Uterus (tissue), 2 donors: ENCODE data around the gene PIAS4.

Experiments
- POLR2A ChIP-seq, 2 donors: fragments of 450-650 bp; IDR thresholded peaks; one replicate each; pipeline ENCODE4 v1.6.1; 2016; ENCODE audit warnings: antibody characterized with exemption in 2 of 2, mild to moderate bottlenecking in 1 of 2, moderate library complexity in 1 of 2
- TF ChIP-seq, protein P1 (sequence below), 4 experiments: fragments of 200-600 bp in 2 of 4; fragments of 450-650 bp in 2 of 4; sonication (generic) in 2 of 4; IDR thresholded peaks; one replicate each; pipeline ENCODE4 v1.5.1; 2016 to 2019; ENCODE audit warnings: antibody characterized with exemption in 4 of 4, mild to moderate bottlenecking in 2 of 4, moderate library complexity in 1 of 4

DNA sequence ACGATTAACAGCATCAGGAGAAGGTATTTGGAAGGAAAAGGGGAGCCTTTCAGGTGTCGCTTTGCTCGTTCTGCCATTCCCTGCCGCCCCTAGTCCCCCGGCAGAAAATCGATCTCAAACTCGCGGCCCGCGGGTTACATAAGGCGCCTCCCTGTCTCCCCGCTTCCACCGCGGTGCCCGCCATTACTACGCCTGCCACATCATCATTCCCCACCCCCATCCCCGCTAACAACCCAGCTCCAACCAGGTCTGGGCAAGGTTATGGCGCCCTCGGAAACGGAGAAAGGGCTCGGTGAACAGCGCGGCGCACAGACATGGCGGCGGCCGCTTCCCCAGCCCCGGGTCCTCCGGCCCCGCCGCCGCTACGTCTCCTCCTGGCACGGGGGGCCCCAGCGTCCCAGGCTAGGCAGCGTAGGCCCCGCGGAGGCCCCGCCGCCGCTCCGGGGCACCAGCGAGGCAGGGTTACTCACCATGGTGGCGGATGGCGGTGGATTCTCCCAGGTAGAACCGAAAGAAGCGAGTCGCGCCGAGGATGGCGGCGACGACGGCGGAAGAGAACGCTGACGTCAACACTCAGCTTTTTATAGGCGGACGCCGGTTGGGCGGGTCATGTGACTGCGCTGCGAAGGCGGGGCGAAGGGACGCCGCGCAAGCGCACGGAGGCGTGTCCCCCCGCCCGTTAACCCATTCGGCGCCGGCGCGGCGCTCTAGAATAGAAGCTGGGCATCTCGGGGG is 22.5 kb upstream of the PIAS4 start, which contains the start of gene EEF2:
- TF ChIP-seq, protein P1, sequence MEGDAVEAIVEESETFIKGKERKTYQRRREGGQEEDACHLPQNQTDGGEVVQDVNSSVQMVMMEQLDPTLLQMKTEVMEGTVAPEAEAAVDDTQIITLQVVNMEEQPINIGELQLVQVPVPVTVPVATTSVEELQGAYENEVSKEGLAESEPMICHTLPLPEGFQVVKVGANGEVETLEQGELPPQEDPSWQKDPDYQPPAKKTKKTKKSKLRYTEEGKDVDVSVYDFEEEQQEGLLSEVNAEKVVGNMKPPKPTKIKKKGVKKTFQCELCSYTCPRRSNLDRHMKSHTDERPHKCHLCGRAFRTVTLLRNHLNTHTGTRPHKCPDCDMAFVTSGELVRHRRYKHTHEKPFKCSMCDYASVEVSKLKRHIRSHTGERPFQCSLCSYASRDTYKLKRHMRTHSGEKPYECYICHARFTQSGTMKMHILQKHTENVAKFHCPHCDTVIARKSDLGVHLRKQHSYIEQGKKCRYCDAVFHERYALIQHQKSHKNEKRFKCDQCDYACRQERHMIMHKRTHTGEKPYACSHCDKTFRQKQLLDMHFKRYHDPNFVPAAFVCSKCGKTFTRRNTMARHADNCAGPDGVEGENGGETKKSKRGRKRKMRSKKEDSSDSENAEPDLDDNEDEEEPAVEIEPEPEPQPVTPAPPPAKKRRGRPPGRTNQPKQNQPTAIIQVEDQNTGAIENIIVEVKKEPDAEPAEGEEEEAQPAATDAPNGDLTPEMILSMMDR (IDR thresholded peaks at IDR 0.05) = peak in 2 of 4 experiments; percentile 41 to 53
- TF ChIP-seq POLR2A (IDR thresholded peaks at IDR 0.05) = peak; percentile 96 to 100
